H1 (cell line): Measurements from ENCODE around the gene ISOC1. TPM values are rescaled to one million over a fixed set of nuclear protein-coding genes. Genes with fewer than 3 reads are reported as not detected.

ENCODE experiments used
- EP300 ChIP-seq, 2 experiments: IDR thresholded peaks; 1 replicate in 1 of 2; 2 replicates in 1 of 2; pipeline ENCODE4 v1.6.1; 2011 to 2012; ENCODE audit warnings: low read depth in 2 of 2, low read length in 2 of 2, mild to moderate bottlenecking in 2 of 2, borderline replicate concordance in 1 of 2, inconsistent platforms in 1 of 2, moderate library complexity in 1 of 2
- KDM1A ChIP-seq: fragments of 200-600, 300-600 bp; sonication (generic); IDR thresholded peaks from 2 replicates; pipeline ENCODE4 v1.7.1; 2016; ENCODE audit warnings: mild to moderate bottlenecking, low read length, borderline replicate concordance
- NRF1 ChIP-seq: IDR thresholded peaks from 2 replicates; pipeline ENCODE4 v1.6.1; 2011; ENCODE audit warnings: mild to moderate bottlenecking, low read depth, low read length, improper control_type of control experiment
- RXRA ChIP-seq: IDR thresholded peaks from 2 replicates; pipeline ENCODE4 v1.6.1; 2011; ENCODE audit warnings: low read depth, mild to moderate bottlenecking, low read length, moderate library complexity; ENCODE audit not compliant: insufficient read depth
- SAP30 ChIP-seq: fragments of 300-600 bp; sonication (generic); IDR thresholded peaks from 2 replicates; pipeline ENCODE4 v1.7.1; 2012; ENCODE audit warnings: low read length, moderate library complexity, mild to moderate bottlenecking, inconsistent platforms; ENCODE audit not compliant: insufficient read depth, insufficient replicate concordance
- SIRT6 ChIP-seq: IDR thresholded peaks from one replicate; pipeline ENCODE4 v1.7.1; 2012; ENCODE audit warnings: low read length, inconsistent platforms
- polyA plus RNA-seq, 7 experiments: library from polyadenylated mRNA; depleted of rRNA in 3 of 7; stranded (reverse) in 5 of 7; unstranded in 2 of 7; fragments of >200 nt in 5 of 7; fragments of 200-250 nt in 2 of 7; gene quantifications; 1 replicate in 5 of 7; 2 replicates in 1 of 7; 4 replicates in 1 of 7; pipeline versions ENCODE4 v1.2.1 to v1.2.3, GENCODE V29; 2011 to 2013; ENCODE audit warnings: missing spikeins in 2 of 7, mixed read lengths in 2 of 7
- total RNA-seq: library from RNA; stranded (reverse); fragmentation: NEBNext Ultra II Directional; extraction: Animal tissue kit (Norgen Biotek cat#: 25700); gene quantifications from 2 replicates; pipeline ENCODE4 v1.2.1, GENCODE V29; 2021

The ISOC1 gene
- total and polyA plus RNA-seq, 2 of the 8 experiments (the other 6 are each of a cell fraction or from before 2014, with no cell fraction given): 27.7 to 34.9 TPM

GRCh38 chr5:129074903-129075302, 19.6 kb upstream of the ISOC1 start (continued):
- TF ChIP-seq NRF1: no peak
- TF ChIP-seq SAP30: no peak
- TF ChIP-seq KDM1A: no peak
- TF ChIP-seq RXRA: no peak
- no peak for TF ChIP-seq EP300 (IDR thresholded peaks at IDR 0.05; ENCODE audit: borderline replicate concordance in 1 of 2, low read depth in 2 of 2, low read length in 2 of 2)
- TF ChIP-seq SIRT6: no peak
- TF ChIP-seq, all 59 proteins: peak for 0
